Neural cell (in vitro differentiated cells): Measurements from ENCODE around the gene ZBTB46. TPM values are rescaled to one million over a fixed set of nuclear protein-coding genes. Genes with fewer than 3 reads are reported as not detected.

Experiments used
- H2AFZ ChIP-seq: fragments of 200-600, 300-800 bp; sonication (generic), shearing (Covaris generic); 2 replicates; pipeline ENCODE4 v1.6.0; 2014; ENCODE audit warnings: low read depth, mild to moderate bottlenecking, antibody characterized with exemption, low read length, moderate library complexity
- H3F3A ChIP-seq: fragments of 200-600 bp; shearing (Covaris generic); 2 replicates; pipeline ENCODE4 v1.6.1; 2016; ENCODE audit warnings: mild to moderate bottlenecking, moderate library complexity, mixed read lengths, antibody characterized with exemption, low read length; ENCODE audit not compliant: insufficient read depth, poor library complexity, severe bottlenecking
- H3K27ac ChIP-seq: fragments of 200-600, 300-800 bp; sonication (generic), shearing (Covaris generic); 2 replicates; pipeline ENCODE4 v1.5.1; 2014; ENCODE audit warnings: mild to moderate bottlenecking, low read length, moderate library complexity
- H3K27me3 ChIP-seq: fragments of 300-800, 200-600 bp; sonication (generic), shearing (Covaris generic); 2 replicates; pipeline ENCODE4 v1.6.0; 2014; ENCODE audit warnings: mild to moderate bottlenecking, low read depth, low read length, moderate library complexity; ENCODE audit not compliant: insufficient read depth
- H3K36me3 ChIP-seq: fragments of 300-800, 200-600 bp; sonication (generic), shearing (Covaris generic); 2 replicates; pipeline ENCODE4 v1.5.1; 2014; ENCODE audit warnings: mild to moderate bottlenecking, antibody characterized with exemption, low read length, moderate library complexity; ENCODE audit not compliant: insufficient read depth
- H3K4me2 ChIP-seq: fragments of 300-800, 200-600 bp; sonication (generic), shearing (Covaris generic); 2 replicates; pipeline ENCODE4 v1.6.0; 2014; ENCODE audit warnings: mild to moderate bottlenecking, low read length
- H3K4me3 ChIP-seq: fragments of 300-800, 200-600 bp; sonication (generic), shearing (Covaris generic); 2 replicates; pipeline ENCODE4 v1.5.1; 2014; ENCODE audit warnings: mild to moderate bottlenecking, low read length, moderate library complexity
- H3K79me2 ChIP-seq: fragments of 200-600 bp; shearing (Covaris generic); replicated peaks from 2 replicates; pipeline ENCODE4 v1.6.0; 2014; ENCODE audit warnings: mild to moderate bottlenecking, low read length, moderate library complexity; ENCODE audit not compliant: insufficient read depth
- H3K9ac ChIP-seq: fragments of 300-800, 200-600 bp; sonication (generic), shearing (Covaris generic); 2 replicates; pipeline ENCODE4 v1.6.1; 2016; ENCODE audit warnings: mild to moderate bottlenecking, low read length, mixed read lengths
- H3K9me2 ChIP-seq: fragments of 200-600 bp; shearing (Covaris generic); 2 replicates; pipeline ENCODE4 v1.6.1; 2016; ENCODE audit warnings: mild to moderate bottlenecking, low read length, mixed read lengths; ENCODE audit not compliant: insufficient read depth
- H3K9me3 ChIP-seq: fragments of 200-600, 300-800 bp; sonication (generic), shearing (Covaris generic); 2 replicates; pipeline ENCODE4 v1.6.1; 2016; ENCODE audit warnings: mild to moderate bottlenecking, mixed run types, low read length, moderate library complexity, mixed read lengths
- H4K20me1 ChIP-seq: fragments of 200-600 bp; shearing (Covaris generic); 2 replicates; pipeline ENCODE4 v1.6.1; 2016; ENCODE audit warnings: mild to moderate bottlenecking, mixed run types; ENCODE audit not compliant: insufficient read depth
- CTCF ChIP-seq: fragments of 450-650 bp; IDR thresholded peaks from 2 replicates; pipeline ENCODE4 v1.5.1; 2014; ENCODE audit warnings: antibody characterized with exemption, mild to moderate bottlenecking, moderate library complexity; ENCODE audit not compliant: poor library complexity, severe bottlenecking
- EP300 ChIP-seq: fragments of 450-650 bp; conservative IDR thresholded peaks from 2 replicates; pipeline ENCODE4 v1.6.1; 2014; ENCODE audit warnings: antibody characterized with exemption, mild to moderate bottlenecking, moderate library complexity; ENCODE audit not compliant: poor library complexity, severe bottlenecking
- EZH2 ChIP-seq: fragments of 200-600, 300-800 bp; shearing (Covaris generic), sonication (generic); IDR thresholded peaks from 2 replicates; pipeline ENCODE4 v1.6.1; 2014; ENCODE audit warnings: antibody characterized with exemption, low read length, borderline replicate concordance, mild to moderate bottlenecking; ENCODE audit not compliant: insufficient read depth, poor library complexity, severe bottlenecking
- MXI1 ChIP-seq: fragments of 450-650 bp; conservative IDR thresholded peaks from 2 replicates; pipeline ENCODE4 v1.6.1; 2014; ENCODE audit warnings: antibody characterized with exemption, mild to moderate bottlenecking; ENCODE audit not compliant: poor library complexity, severe bottlenecking
- POLR2AphosphoS5 ChIP-seq: IDR thresholded peaks from 2 replicates; pipeline ENCODE4 v1.6.1; 2012
- RAD21 ChIP-seq: fragments of 450-650 bp; conservative IDR thresholded peaks from 2 replicates; pipeline ENCODE4 v1.6.1; 2014; ENCODE audit warnings: antibody characterized with exemption, mild to moderate bottlenecking, moderate library complexity
- SMC3 ChIP-seq: fragments of 450-650 bp; conservative IDR thresholded peaks from 2 replicates; pipeline ENCODE4 v1.6.1; 2014; ENCODE audit warnings: antibody characterized with exemption, mild to moderate bottlenecking, moderate library complexity; ENCODE audit not compliant: poor library complexity
- TAF1 ChIP-seq: IDR thresholded peaks from 2 replicates; pipeline ENCODE4 v1.6.1; 2012; ENCODE audit warnings: low read depth
- polyA plus RNA-seq: library from polyadenylated mRNA; depleted of rRNA; stranded (reverse); fragments of >200 nt; gene quantifications from 2 replicates; pipeline ENCODE4 v1.2.3, GENCODE V29; 2014
- TF ChIP-seq, protein P1 (sequence below): IDR thresholded peaks from 2 replicates; pipeline ENCODE4 v1.6.1; 2012; ENCODE audit warnings: borderline replicate concordance

Gene ZBTB46
- polyA plus RNA-seq, 1 donor from 2014 or later = 15.0 TPM

- no peak overlapping the region for H3K9ac ChIP-seq
- no peak for TF ChIP-seq CTCF
- no peak for TF ChIP-seq SMC3
- TF ChIP-seq POLR2AphosphoS5 = no peak
- TF ChIP-seq TAF1 = no peak
- TF ChIP-seq EZH2 = no peak
- TF ChIP-seq EP300 = no peak
- TF ChIP-seq, protein P1, sequence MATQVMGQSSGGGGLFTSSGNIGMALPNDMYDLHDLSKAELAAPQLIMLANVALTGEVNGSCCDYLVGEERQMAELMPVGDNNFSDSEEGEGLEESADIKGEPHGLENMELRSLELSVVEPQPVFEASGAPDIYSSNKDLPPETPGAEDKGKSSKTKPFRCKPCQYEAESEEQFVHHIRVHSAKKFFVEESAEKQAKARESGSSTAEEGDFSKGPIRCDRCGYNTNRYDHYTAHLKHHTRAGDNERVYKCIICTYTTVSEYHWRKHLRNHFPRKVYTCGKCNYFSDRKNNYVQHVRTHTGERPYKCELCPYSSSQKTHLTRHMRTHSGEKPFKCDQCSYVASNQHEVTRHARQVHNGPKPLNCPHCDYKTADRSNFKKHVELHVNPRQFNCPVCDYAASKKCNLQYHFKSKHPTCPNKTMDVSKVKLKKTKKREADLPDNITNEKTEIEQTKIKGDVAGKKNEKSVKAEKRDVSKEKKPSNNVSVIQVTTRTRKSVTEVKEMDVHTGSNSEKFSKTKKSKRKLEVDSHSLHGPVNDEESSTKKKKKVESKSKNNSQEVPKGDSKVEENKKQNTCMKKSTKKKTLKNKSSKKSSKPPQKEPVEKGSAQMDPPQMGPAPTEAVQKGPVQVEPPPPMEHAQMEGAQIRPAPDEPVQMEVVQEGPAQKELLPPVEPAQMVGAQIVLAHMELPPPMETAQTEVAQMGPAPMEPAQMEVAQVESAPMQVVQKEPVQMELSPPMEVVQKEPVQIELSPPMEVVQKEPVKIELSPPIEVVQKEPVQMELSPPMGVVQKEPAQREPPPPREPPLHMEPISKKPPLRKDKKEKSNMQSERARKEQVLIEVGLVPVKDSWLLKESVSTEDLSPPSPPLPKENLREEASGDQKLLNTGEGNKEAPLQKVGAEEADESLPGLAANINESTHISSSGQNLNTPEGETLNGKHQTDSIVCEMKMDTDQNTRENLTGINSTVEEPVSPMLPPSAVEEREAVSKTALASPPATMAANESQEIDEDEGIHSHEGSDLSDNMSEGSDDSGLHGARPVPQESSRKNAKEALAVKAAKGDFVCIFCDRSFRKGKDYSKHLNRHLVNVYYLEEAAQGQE = no peak
- TF ChIP-seq MXI1 = no peak
- no peak for TF ChIP-seq RAD21
- no peaks in the 10 kb centered on the region for H3K36me3 ChIP-seq
- no peak overlapping the region for H3K4me2 ChIP-seq
- no peak overlapping the region for H3K27ac ChIP-seq
- H3K27me3 ChIP-seq = no peaks in the 10 kb centered on the region
- no peak overlapping the region for H2AFZ ChIP-seq
- no peak overlapping the region for H3K4me3 ChIP-seq
- H3F3A ChIP-seq = peaks cover 3% of the 10 kb centered on the region
- peaks cover 10% of the 10 kb centered on the region for H3K79me2 ChIP-seq
- no peaks in the 10 kb centered on the region for H3K9me2 ChIP-seq
- no peaks in the 10 kb centered on the region for H4K20me1 ChIP-seq
- no peaks in the 10 kb centered on the region for H3K9me3 ChIP-seq
These were observed 49.0 kb downstream of the ZBTB46 start for GRCh38 chr20:63782051-63782471.

DNA sequence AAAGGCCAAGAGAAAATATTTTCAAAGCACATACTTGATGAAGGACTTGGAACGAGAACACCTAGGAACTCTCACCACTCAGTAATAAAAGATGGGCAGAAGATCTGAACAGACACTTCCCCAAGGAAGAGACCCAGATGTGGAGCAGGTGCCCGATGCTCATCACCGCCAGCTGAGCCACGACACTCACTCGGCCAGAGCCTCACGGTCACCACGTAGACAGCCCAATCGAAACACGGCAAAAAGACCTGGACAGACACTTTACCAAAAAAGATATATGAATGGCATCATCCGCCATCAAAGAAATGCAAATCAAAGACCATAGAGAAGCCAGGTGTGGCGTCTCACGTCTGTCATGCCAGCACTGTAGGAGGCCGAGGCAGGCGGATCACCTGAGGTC, 49.9 kb downstream of the ZBTB46 start:
- no peaks in the 10 kb centered on the region for H3K36me3 ChIP-seq

More for the DNA sequence above, 49.9 kb downstream of the ZBTB46 start:
- Histone ChIP-seq H3K27me3 (no peaks in the 10 kb centered on the region), H3K27ac (no peak overlapping the region), H3K79me2 (peaks cover 12% of the 10 kb centered on the region), H3K9me2 (no peaks in the 10 kb centered on the region), H2AFZ (no peak overlapping the region), H3K9ac (no peak overlapping the region), H3K4me3 (no peak overlapping the region), H3K4me2 (no peak overlapping the region), H4K20me1 (no peaks in the 10 kb centered on the region), H3F3A (peaks cover 3% of the 10 kb centered on the region), H3K9me3 (no peaks in the 10 kb centered on the region)
- TF ChIP-seq EZH2 = no peak
- TF ChIP-seq SMC3 = no peak
- TF ChIP-seq, protein P1 = no peak
- no peak for TF ChIP-seq TAF1
- no peak for TF ChIP-seq CTCF
